K562 (cell line): ENCODE data around the gene C15orf62. TPM values are rescaled to one million over a fixed set of nuclear protein-coding genes. Genes with fewer than 3 reads are reported as not detected.
A peak's percentile ranks its signal among the peaks of the same experiment; 100 is the strongest.

Experiments used
- BACH1 ChIP-seq: fragments of 200-800 bp; sonication (Bioruptor generic); IDR thresholded peaks from 2 replicates; pipeline ENCODE4 v1.6.1; 2016; ENCODE audit warnings: missing genetic modification characterization, missing compliant biosample characterization
- C11orf30 ChIP-seq: fragments of 450-650 bp; IDR thresholded peaks from 2 replicates; pipeline ENCODE4 v1.6.1; 2016; ENCODE audit warnings: low read depth, mild to moderate bottlenecking
- FOXA3 ChIP-seq, 2 experiments: fragments of 450-650 bp in 1 of 2; sonication (generic) in 1 of 2; formaldehyde crosslinking; IDR thresholded peaks in 1 of 2; conservative IDR thresholded peaks in 1 of 2; 2 replicates each; pipeline versions ENCODE4 v1.4.0 to v1.8.0; 2020 to 2022; ENCODE audit warnings: mild to moderate bottlenecking in 2 of 2, missing genetic modification reagents in 1 of 2
- HDAC6 ChIP-seq: IDR thresholded peaks from 2 replicates; pipeline ENCODE4 v1.6.1; 2012; ENCODE audit warnings: low read depth, mild to moderate bottlenecking, control low read depth, inconsistent platforms, low read length, moderate library complexity
- HOXB6 ChIP-seq: fragments of 250-450 bp; sonication (Bioruptor Pico); IDR thresholded peaks from 2 replicates; pipeline ENCODE4 v1.5.1; 2022; ENCODE audit warnings: mild to moderate bottlenecking, borderline replicate concordance
- IFI16 ChIP-seq: fragments of 250-450 bp; sonication (Bioruptor Pico); IDR thresholded peaks from 2 replicates; pipeline ENCODE4 v2.1.2; 2022; ENCODE audit warnings: mild to moderate bottlenecking, inconsistent platforms
- LARP7 ChIP-seq: fragments of 450-650 bp; IDR thresholded peaks from 2 replicates; pipeline ENCODE4 v1.6.1; 2016
- NCOA4 ChIP-seq: fragments of 450-650 bp; IDR thresholded peaks from 2 replicates; pipeline ENCODE4 v1.6.1; 2018; ENCODE audit warnings: mild to moderate bottlenecking; ENCODE audit not compliant: partially characterized antibody
- NR2C1 ChIP-seq, 2 experiments: fragments of 450-650 bp; IDR thresholded peaks; 2 replicates each; pipeline ENCODE4 v1.6.1; 2017; ENCODE audit warnings: mild to moderate bottlenecking in 2 of 2, antibody characterized with exemption in 1 of 2, inconsistent platforms in 1 of 2, missing compliant biosample characterization in 1 of 2, missing genetic modification characterization in 1 of 2
- NRF1 ChIP-seq, 2 experiments: fragments of 450-650 bp; IDR thresholded peaks in 1 of 2; conservative IDR thresholded peaks in 1 of 2; 2 replicates each; pipeline ENCODE4 v1.6.1; 2014; ENCODE audit warnings: mild to moderate bottlenecking in 2 of 2
- POLR3G ChIP-seq: IDR thresholded peaks from 2 replicates; pipeline ENCODE4 v1.6.1; 2011; ENCODE audit not compliant: insufficient read length, insufficient replicate concordance; ENCODE audit errors: extremely low read depth
- SP2 ChIP-seq: IDR thresholded peaks from 2 replicates; pipeline ENCODE4 v1.6.1; 2011; ENCODE audit warnings: mild to moderate bottlenecking, low read depth, low read length, moderate library complexity; ENCODE audit not compliant: poor library complexity, severe bottlenecking; ENCODE audit errors: extremely low read depth
- STAG1 ChIP-seq: sonication (generic); formaldehyde crosslinking; IDR thresholded peaks from 2 replicates; pipeline ENCODE4 v1.5.0; 2020; ENCODE audit warnings: missing genetic modification reagents, borderline replicate concordance
- ZKSCAN3 ChIP-seq: fragments of 250-450 bp; sonication (Bioruptor Pico); IDR thresholded peaks from 2 replicates; pipeline ENCODE4 v1.4.0; 2020
- ZNF57 ChIP-seq: fragments of 450-650 bp; formaldehyde crosslinking; IDR thresholded peaks from 2 replicates; pipeline ENCODE4 v1.4.0; 2020; ENCODE audit warnings: mild to moderate bottlenecking, moderate library complexity
- ZNF780A ChIP-seq: fragments of 250-450 bp; sonication (Bioruptor Pico); IDR thresholded peaks from 2 replicates; pipeline ENCODE4 v1.5.0; 2021; ENCODE audit warnings: mild to moderate bottlenecking
- polyA plus RNA-seq, 8 experiments: library from polyadenylated mRNA; depleted of rRNA in 4 of 8; stranded (reverse) in 5 of 8; unstranded in 3 of 8; fragments of >200 nt; fragmentation: Nextera tagmentation in 2 of 8; fragmentation: Illumina TruSeq in 1 of 8; extraction: Ambion mirVana in 2 of 8; extraction: Trizol in 1 of 8; gene quantifications; 2 replicates each; pipeline versions ENCODE4 v1.2.1 to v1.2.3, GENCODE V29; 2011 to 2014; ENCODE audit warnings: inconsistent platforms in 1 of 8, missing spikeins in 1 of 8
- total RNA-seq, 7 experiments: library from RNA; depleted of rRNA in 6 of 7; stranded (reverse); fragments of >200 nt in 6 of 7; fragmentation: Illumina TruSeq in 2 of 7; extraction: Trizol in 2 of 7; gene quantifications; 2 replicates each; pipeline versions ENCODE4 v1.2.1 to v1.2.3, GENCODE V29; 2011 to 2021; ENCODE audit warnings: low replicate concordance in 1 of 7
- TF ChIP-seq, protein P1 (sequence below): fragments of 450-650 bp; IDR thresholded peaks from 2 replicates; pipeline ENCODE4 v1.6.1; 2018; ENCODE audit not compliant: partially characterized antibody
- TF ChIP-seq, protein P2 (sequence below): fragments of 450-650 bp; formaldehyde crosslinking; IDR thresholded peaks from 2 replicates; pipeline ENCODE4 v1.4.0; 2020; ENCODE audit warnings: mild to moderate bottlenecking, mixed read lengths
- TF ChIP-seq, protein P3 (sequence below): fragments of 250-450 bp; sonication (Bioruptor Pico); IDR thresholded peaks from 2 replicates; pipeline ENCODE4 v1.8.0; 2021; ENCODE audit warnings: moderate library complexity, mild to moderate bottlenecking, inconsistent platforms
- TF ChIP-seq, protein P4 (sequence below), 2 experiments: fragments of 450-650 bp; conservative IDR thresholded peaks; 2 replicates each; pipeline ENCODE4 v1.6.1; 2017; ENCODE audit warnings: mild to moderate bottlenecking in 2 of 2, moderate library complexity in 2 of 2

Gene C15orf62
- total and polyA plus RNA-seq, 9 of the 15 experiments (the other 6 are each of a cell fraction or from before 2014, with no cell fraction given): 0.01 to 0.76 (median 0.30) TPM; not detected in 1

DNA sequence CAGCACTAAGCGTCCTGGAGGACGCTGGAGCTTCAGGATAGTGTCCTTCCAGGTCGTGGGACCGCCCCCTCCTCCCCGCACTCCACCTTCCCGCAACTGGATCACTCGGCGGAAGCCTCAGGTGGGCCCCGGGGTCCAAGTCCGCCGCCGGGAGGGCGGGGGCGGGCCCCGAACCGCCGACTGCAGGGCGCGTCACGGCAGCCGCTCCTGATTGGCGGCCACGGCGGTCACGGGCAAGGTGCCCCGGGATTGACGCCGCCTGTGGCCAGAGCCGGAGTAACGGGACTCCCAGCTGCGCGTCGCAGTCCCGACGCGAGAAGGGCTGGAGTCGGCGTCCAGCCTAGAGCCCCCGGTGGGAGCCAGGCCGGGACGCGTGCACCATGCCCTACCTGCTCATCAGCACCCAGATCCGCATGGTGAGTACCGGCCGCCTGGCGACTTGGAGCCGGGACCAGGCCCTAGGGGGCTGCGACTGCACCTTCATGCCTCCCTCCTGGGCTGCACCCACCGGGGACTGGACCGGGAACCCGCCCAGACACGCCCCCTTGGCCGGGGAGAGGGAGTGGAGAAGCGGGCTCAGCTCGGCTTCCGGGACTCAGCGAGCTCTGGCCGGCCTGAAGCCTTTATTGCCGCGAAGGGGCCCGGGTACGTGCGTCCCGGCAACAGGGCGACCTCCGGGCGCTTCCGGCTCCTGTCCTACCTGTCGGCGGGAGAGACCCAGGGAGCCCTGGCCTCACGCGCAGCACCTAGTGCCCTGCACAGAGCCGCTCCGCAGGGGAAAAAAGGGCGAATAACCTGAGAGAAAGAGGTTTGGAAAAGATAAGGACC lies 5.8 kb upstream of the C15orf62 start, which contains the start of gene GCHFR (continued):
- TF ChIP-seq, protein P1, sequence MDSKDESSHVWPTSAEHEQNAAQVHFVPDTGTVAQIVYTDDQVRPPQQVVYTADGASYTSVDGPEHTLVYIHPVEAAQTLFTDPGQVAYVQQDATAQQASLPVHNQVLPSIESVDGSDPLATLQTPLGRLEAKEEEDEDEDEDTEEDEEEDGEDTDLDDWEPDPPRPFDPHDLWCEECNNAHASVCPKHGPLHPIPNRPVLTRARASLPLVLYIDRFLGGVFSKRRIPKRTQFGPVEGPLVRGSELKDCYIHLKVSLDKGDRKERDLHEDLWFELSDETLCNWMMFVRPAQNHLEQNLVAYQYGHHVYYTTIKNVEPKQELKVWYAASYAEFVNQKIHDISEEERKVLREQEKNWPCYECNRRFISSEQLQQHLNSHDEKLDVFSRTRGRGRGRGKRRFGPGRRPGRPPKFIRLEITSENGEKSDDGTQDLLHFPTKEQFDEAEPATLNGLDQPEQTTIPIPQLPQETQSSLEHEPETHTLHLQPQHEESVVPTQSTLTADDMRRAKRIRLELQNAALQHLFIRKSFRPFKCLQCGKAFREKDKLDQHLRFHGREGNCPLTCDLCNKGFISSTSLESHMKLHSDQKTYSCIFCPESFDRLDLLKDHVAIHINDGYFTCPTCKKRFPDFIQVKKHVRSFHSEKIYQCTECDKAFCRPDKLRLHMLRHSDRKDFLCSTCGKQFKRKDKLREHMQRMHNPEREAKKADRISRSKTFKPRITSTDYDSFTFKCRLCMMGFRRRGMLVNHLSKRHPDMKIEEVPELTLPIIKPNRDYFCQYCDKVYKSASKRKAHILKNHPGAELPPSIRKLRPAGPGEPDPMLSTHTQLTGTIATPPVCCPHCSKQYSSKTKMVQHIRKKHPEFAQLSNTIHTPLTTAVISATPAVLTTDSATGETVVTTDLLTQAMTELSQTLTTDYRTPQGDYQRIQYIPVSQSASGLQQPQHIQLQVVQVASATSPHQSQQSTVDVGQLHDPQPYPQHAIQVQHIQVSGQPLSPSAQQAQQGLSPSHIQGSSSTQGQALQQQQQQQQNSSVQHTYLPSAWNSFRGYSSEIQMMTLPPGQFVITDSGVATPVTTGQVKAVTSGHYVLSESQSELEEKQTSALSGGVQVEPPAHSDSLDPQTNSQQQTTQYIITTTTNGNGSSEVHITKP: no peak
- TF ChIP-seq BACH1 (tag): no peak
- TF ChIP-seq, protein P2, sequence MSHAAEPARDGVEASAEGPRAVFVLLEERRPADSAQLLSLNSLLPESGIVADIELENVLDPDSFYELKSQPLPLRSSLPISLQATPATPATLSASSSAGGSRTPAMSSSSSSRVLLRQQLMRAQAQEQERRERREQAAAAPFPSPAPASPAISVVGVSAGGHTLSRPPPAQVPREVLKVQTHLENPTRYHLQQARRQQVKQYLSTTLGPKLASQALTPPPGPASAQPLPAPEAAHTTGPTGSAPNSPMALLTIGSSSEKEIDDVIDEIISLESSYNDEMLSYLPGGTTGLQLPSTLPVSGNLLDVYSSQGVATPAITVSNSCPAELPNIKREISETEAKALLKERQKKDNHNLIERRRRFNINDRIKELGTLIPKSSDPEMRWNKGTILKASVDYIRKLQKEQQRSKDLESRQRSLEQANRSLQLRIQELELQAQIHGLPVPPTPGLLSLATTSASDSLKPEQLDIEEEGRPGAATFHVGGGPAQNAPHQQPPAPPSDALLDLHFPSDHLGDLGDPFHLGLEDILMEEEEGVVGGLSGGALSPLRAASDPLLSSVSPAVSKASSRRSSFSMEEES (CRISPR knock-in tag): no peak
- no peak for TF ChIP-seq HDAC6
- TF ChIP-seq IFI16 (CRISPR knock-in tag): no peak
- TF ChIP-seq STAG1 (CRISPR knock-in tag): no peak
- TF ChIP-seq ZKSCAN3: no peak
- TF ChIP-seq NR2C1 (IDR thresholded peaks at IDR 0.05): no peak
- TF ChIP-seq NR2C1 (tag; IDR thresholded peaks at IDR 0.05): no peak
- TF ChIP-seq, protein P3, sequence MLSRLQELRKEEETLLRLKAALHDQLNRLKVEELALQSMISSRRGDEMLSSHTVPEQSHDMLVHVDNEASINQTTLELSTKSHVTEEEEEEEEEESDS (CRISPR knock-in tag): no peak
- no peak for TF ChIP-seq ZNF780A (CRISPR knock-in tag)
- no peak for TF ChIP-seq POLR3G
- TF ChIP-seq LARP7: no peak
- TF ChIP-seq C11orf30: no peak
- TF ChIP-seq, protein P4, sequence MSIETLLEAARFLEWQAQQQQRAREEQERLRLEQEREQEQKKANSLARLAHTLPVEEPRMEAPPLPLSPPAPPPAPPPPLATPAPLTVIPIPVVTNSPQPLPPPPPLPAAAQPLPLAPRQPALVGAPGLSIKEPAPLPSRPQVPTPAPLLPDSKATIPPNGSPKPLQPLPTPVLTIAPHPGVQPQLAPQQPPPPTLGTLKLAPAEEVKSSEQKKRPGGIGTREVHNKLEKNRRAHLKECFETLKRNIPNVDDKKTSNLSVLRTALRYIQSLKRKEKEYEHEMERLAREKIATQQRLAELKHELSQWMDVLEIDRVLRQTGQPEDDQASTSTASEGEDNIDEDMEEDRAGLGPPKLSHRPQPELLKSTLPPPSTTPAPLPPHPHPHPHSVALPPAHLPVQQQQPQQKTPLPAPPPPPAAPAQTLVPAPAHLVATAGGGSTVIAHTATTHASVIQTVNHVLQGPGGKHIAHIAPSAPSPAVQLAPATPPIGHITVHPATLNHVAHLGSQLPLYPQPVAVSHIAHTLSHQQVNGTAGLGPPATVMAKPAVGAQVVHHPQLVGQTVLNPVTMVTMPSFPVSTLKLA (conservative IDR thresholded peaks at IDR 0.05): peak; percentile 18 to 73; a peak in 1 of 4 replicates
- peak; percentile 86 to 89 for TF ChIP-seq NRF1 (conservative IDR thresholded peaks at IDR 0.05 in 1 of 2, IDR thresholded peaks at IDR 0.05 in 1 of 2)
- no peak for TF ChIP-seq ZNF57 (CRISPR knock-in tag)
- TF ChIP-seq HOXB6: no peak
- TF ChIP-seq FOXA3 (CRISPR knock-in tag; conservative IDR thresholded peaks at IDR 0.05 in 1 of 2, IDR thresholded peaks at IDR 0.05 in 1 of 2): 0 out of 4 replicates have a peak, but pooled peaks of 1 of the 2 experiments have one; percentile 32
- no peak for TF ChIP-seq NCOA4
- TF ChIP-seq SP2: no peak
